Liver (tissue), 9 donors: ENCODE measurements around the gene KPNA5. TPM values are rescaled to one million over a fixed set of nuclear protein-coding genes. Genes with fewer than 3 reads are reported as not detected.

Experiments used
- DNase-seq: peaks from one replicate; pipeline ENCODE4 v3.0.0-alpha.2; 2017; ENCODE audit warnings: low spot score
- H3K27ac ChIP-seq, 2 donors: one replicate each; pipeline ENCODE4 v1.7.0; 2013; ENCODE audit warnings: inconsistent platforms in 2 of 2, low read length in 2 of 2, control low read depth in 1 of 2, low read depth in 1 of 2, mild to moderate bottlenecking in 1 of 2
- H3K27me3 ChIP-seq, 4 donors: one replicate each; pipeline versions ENCODE4 v1.6.1 to v1.7.0; 2013; ENCODE audit warnings: low read length in 3 of 4, inconsistent platforms in 1 of 4, mild to moderate bottlenecking in 1 of 4, moderate library complexity in 1 of 4; ENCODE audit not compliant: control insufficient read depth in 4 of 4, insufficient read depth in 4 of 4
- H3K36me3 ChIP-seq, 4 donors: one replicate each; pipeline versions ENCODE4 v1.6.1 to v1.7.0; 2013; ENCODE audit warnings: low read length in 3 of 4, mild to moderate bottlenecking in 3 of 4, low read depth in 1 of 4, moderate library complexity in 1 of 4; ENCODE audit not compliant: control insufficient read depth in 4 of 4, insufficient read depth in 3 of 4
- H3K4me1 ChIP-seq, 4 donors: one replicate each; pipeline versions ENCODE4 v1.6.1 to v1.7.0; 2013; ENCODE audit warnings: low read length in 3 of 4, mild to moderate bottlenecking in 3 of 4, moderate library complexity in 1 of 4; ENCODE audit not compliant: control insufficient read depth in 4 of 4, insufficient read depth in 4 of 4
- H3K4me3 ChIP-seq, 3 donors: one replicate each; pipeline versions ENCODE4 v1.6.1 to v1.7.0; 2013; ENCODE audit warnings: low read length in 3 of 3, control low read depth in 1 of 3, low read depth in 1 of 3, mild to moderate bottlenecking in 1 of 3
- H3K9ac ChIP-seq, 2 donors: one replicate each; pipeline ENCODE4 v1.7.0; 2013; ENCODE audit warnings: low read length in 2 of 2, mild to moderate bottlenecking in 2 of 2, moderate library complexity in 2 of 2, control low read depth in 1 of 2, low read depth in 1 of 2
- H3K9me3 ChIP-seq, 4 donors: one replicate each; pipeline versions ENCODE4 v1.6.1 to v1.7.0; 2013; ENCODE audit warnings: low read length in 3 of 4; ENCODE audit not compliant: control insufficient read depth in 4 of 4
- ATF3 ChIP-seq: IDR thresholded peaks from 2 replicates; pipeline ENCODE4 v1.6.1; 2016; ENCODE audit warnings: antibody characterized with exemption
- EGR1 ChIP-seq, 2 donors: IDR thresholded peaks; 2 replicates each; pipeline ENCODE4 v1.6.1; 2016 to 2018; ENCODE audit warnings: antibody characterized with exemption in 2 of 2, low read depth in 2 of 2
- FOXA1 ChIP-seq: IDR thresholded peaks from 2 replicates; pipeline ENCODE4 v1.6.1; 2016; ENCODE audit warnings: antibody characterized with exemption
- FOXA2 ChIP-seq: IDR thresholded peaks from 2 replicates; pipeline ENCODE4 v1.6.1; 2016; ENCODE audit warnings: antibody characterized with exemption
- GABPA ChIP-seq, 2 donors: IDR thresholded peaks in 1 of 2; conservative IDR thresholded peaks in 1 of 2; 2 replicates each; pipeline ENCODE4 v1.6.1; 2016; ENCODE audit warnings: antibody characterized with exemption in 2 of 2, mild to moderate bottlenecking in 1 of 2, moderate library complexity in 1 of 2
- HNF4A ChIP-seq, 2 donors: conservative IDR thresholded peaks; 2 replicates each; pipeline ENCODE4 v1.6.1; 2016; ENCODE audit warnings: antibody characterized with exemption in 2 of 2, mild to moderate bottlenecking in 2 of 2
- HNF4G ChIP-seq: IDR thresholded peaks from 2 replicates; pipeline ENCODE4 v1.6.1; 2016; ENCODE audit warnings: antibody characterized with exemption
- JUND ChIP-seq, 2 donors: IDR thresholded peaks; 2 replicates each; pipeline ENCODE4 v1.6.1; 2016; ENCODE audit warnings: antibody characterized with exemption in 2 of 2
- MAX ChIP-seq: IDR thresholded peaks from 2 replicates; pipeline ENCODE4 v1.6.1; 2016; ENCODE audit warnings: antibody characterized with exemption
- NR2F2 ChIP-seq: IDR thresholded peaks from 2 replicates; pipeline ENCODE4 v1.6.1; 2016; ENCODE audit warnings: antibody characterized with exemption
- RAD21 ChIP-seq, 2 donors: IDR thresholded peaks; 2 replicates each; pipeline ENCODE4 v1.6.1; 2016; ENCODE audit warnings: antibody characterized with exemption in 2 of 2, mild to moderate bottlenecking in 2 of 2
- RXRA ChIP-seq, 2 donors: IDR thresholded peaks; 2 replicates each; pipeline ENCODE4 v1.6.1; 2017 to 2018; ENCODE audit warnings: antibody characterized with exemption in 2 of 2, mild to moderate bottlenecking in 1 of 2
- SP1 ChIP-seq: IDR thresholded peaks from 2 replicates; pipeline ENCODE4 v1.6.1; 2018; ENCODE audit warnings: antibody characterized with exemption, mild to moderate bottlenecking
- TAF1 ChIP-seq: conservative IDR thresholded peaks from 2 replicates; pipeline ENCODE4 v1.6.1; 2016; ENCODE audit warnings: antibody characterized with exemption, mild to moderate bottlenecking
- YY1 ChIP-seq: IDR thresholded peaks from 2 replicates; pipeline ENCODE4 v1.6.1; 2016; ENCODE audit warnings: antibody characterized with exemption, mild to moderate bottlenecking
- WGBS: extraction: QIAGEN DNeasy Blood & Tissue Kit; methylation state at CpG from one replicate; pipeline ENCODE4 v1.1.7; 2013; 5-methylcytosine and 5-hydroxymethylcytosine counted together
- polyA plus RNA-seq, 2 donors: library from polyadenylated mRNA; stranded (reverse) in 1 of 2; unstranded in 1 of 2; fragments of 200-250 nt in 1 of 2; fragments of >200 nt in 1 of 2; fragmentation: Nextera tagmentation in 1 of 2; extraction: Ambion mirVana in 1 of 2; gene quantifications; one replicate each; pipeline versions ENCODE4 v1.2.1 to v1.2.3, GENCODE V29; 2013 to 2015
- total RNA-seq, 2 donors: library from RNA; depleted of rRNA; stranded (reverse); fragments of >200 nt; gene quantifications; one replicate each; pipeline ENCODE4 v1.2.3, GENCODE V29; 2014
- TF ChIP-seq, protein P1 (sequence below): IDR thresholded peaks from 2 replicates; pipeline ENCODE4 v1.6.1; 2016; ENCODE audit warnings: antibody characterized with exemption
- TF ChIP-seq, protein P2 (sequence below): fragments of 150-350 bp; IDR thresholded peaks from 2 replicates; pipeline ENCODE4 v1.5.1; 2017; ENCODE audit warnings: improper control_type of control experiment, low read depth, low read length; ENCODE audit not compliant: missing input control
- TF ChIP-seq, protein P3 (sequence below): IDR thresholded peaks from 2 replicates; pipeline ENCODE4 v1.6.1; 2016; ENCODE audit warnings: antibody characterized with exemption, mild to moderate bottlenecking
- donor health status: healthy.
- donor health status: healthy.
- donor health status: healthy.
- donor health status: healthy.
- donor health status: healthy.

The KPNA5 gene
- total and polyA plus RNA-seq, 4 donors, result 0.63 to 3.6 (median 2.3) TPM

DNA sequence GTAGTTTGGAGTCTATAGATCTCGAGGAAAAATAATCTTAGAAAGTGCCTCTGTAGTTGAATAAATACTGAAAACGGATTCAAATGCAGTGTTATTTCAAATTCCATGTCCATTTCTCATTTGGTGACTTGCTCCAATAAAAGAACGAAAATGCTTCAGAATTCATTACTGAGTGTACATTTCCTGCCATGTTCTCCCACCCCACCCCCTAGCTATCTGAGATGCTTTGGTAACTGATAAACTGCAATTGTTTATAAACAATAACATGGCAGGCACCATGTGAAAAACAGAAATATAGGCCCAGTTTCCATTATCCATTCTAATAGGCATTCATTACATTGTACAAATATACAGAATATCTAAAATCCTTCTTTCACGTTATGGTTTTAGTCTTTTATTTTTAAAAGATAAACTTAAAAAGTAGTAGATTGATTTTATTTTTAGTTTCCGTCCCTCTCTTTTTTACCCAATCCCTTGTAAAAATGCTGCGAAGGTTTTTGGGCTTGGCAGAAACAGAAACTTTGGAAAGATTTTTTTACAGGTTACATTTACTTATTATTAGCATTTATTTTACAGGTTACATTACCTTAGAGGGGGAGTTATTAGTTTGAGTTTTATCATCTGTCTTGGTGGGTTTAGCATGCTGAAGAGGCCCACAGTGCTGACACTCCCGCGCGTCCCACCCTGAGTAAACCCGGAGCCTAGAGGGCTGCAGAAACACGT lies 83.1 kb downstream of the KPNA5 start:
- Histone ChIP-seq H3K9ac (no peak overlapping the region), H3K27ac (no peak overlapping the region), H3K27me3 (peaks cover 0 to 12% (median 3%) of the 10 kb centered on the region in 4 donors), H3K4me3 (peak overlapping the region in 1 of 3 donors; percentile 48), H3K9me3 (no peaks in the 10 kb centered on the region), H3K4me1 (peaks cover 3 to 13% (median 10%) of the 10 kb centered on the region in 4 donors), H3K36me3 (no peaks in the 10 kb centered on the region)
- DNase-seq, result no peak
- TF ChIP-seq, protein P1, sequence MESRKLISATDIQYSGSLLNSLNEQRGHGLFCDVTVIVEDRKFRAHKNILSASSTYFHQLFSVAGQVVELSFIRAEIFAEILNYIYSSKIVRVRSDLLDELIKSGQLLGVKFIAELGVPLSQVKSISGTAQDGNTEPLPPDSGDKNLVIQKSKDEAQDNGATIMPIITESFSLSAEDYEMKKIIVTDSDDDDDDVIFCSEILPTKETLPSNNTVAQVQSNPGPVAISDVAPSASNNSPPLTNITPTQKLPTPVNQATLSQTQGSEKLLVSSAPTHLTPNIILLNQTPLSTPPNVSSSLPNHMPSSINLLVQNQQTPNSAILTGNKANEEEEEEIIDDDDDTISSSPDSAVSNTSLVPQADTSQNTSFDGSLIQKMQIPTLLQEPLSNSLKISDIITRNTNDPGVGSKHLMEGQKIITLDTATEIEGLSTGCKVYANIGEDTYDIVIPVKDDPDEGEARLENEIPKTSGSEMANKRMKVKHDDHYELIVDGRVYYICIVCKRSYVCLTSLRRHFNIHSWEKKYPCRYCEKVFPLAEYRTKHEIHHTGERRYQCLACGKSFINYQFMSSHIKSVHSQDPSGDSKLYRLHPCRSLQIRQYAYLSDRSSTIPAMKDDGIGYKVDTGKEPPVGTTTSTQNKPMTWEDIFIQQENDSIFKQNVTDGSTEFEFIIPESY, result no peak
- no peak for TF ChIP-seq HNF4G
- TF ChIP-seq, protein P2, sequence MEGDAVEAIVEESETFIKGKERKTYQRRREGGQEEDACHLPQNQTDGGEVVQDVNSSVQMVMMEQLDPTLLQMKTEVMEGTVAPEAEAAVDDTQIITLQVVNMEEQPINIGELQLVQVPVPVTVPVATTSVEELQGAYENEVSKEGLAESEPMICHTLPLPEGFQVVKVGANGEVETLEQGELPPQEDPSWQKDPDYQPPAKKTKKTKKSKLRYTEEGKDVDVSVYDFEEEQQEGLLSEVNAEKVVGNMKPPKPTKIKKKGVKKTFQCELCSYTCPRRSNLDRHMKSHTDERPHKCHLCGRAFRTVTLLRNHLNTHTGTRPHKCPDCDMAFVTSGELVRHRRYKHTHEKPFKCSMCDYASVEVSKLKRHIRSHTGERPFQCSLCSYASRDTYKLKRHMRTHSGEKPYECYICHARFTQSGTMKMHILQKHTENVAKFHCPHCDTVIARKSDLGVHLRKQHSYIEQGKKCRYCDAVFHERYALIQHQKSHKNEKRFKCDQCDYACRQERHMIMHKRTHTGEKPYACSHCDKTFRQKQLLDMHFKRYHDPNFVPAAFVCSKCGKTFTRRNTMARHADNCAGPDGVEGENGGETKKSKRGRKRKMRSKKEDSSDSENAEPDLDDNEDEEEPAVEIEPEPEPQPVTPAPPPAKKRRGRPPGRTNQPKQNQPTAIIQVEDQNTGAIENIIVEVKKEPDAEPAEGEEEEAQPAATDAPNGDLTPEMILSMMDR, result no peak
- TF ChIP-seq FOXA2, result no peak
- no peak for TF ChIP-seq FOXA1
- no peak for TF ChIP-seq ATF3
- TF ChIP-seq JUND (IDR thresholded peaks at IDR 0.05), result no peak
- no peak for TF ChIP-seq MAX
- no peak for TF ChIP-seq HNF4A (conservative IDR thresholded peaks at IDR 0.05)
- no peak for TF ChIP-seq NR2F2
- TF ChIP-seq, protein P3, sequence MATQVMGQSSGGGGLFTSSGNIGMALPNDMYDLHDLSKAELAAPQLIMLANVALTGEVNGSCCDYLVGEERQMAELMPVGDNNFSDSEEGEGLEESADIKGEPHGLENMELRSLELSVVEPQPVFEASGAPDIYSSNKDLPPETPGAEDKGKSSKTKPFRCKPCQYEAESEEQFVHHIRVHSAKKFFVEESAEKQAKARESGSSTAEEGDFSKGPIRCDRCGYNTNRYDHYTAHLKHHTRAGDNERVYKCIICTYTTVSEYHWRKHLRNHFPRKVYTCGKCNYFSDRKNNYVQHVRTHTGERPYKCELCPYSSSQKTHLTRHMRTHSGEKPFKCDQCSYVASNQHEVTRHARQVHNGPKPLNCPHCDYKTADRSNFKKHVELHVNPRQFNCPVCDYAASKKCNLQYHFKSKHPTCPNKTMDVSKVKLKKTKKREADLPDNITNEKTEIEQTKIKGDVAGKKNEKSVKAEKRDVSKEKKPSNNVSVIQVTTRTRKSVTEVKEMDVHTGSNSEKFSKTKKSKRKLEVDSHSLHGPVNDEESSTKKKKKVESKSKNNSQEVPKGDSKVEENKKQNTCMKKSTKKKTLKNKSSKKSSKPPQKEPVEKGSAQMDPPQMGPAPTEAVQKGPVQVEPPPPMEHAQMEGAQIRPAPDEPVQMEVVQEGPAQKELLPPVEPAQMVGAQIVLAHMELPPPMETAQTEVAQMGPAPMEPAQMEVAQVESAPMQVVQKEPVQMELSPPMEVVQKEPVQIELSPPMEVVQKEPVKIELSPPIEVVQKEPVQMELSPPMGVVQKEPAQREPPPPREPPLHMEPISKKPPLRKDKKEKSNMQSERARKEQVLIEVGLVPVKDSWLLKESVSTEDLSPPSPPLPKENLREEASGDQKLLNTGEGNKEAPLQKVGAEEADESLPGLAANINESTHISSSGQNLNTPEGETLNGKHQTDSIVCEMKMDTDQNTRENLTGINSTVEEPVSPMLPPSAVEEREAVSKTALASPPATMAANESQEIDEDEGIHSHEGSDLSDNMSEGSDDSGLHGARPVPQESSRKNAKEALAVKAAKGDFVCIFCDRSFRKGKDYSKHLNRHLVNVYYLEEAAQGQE, result no peak
- no peak for TF ChIP-seq YY1
- TF ChIP-seq TAF1, result no peak
- TF ChIP-seq SP1, result no peak
- TF ChIP-seq EGR1 (IDR thresholded peaks at IDR 0.05; ENCODE audit: low read depth in 2 of 2), result no peak
- TF ChIP-seq GABPA (IDR thresholded peaks at IDR 0.05 in 1 of 2, conservative IDR thresholded peaks at IDR 0.05 in 1 of 2), result no peak
- TF ChIP-seq RAD21 (IDR thresholded peaks at IDR 0.05), result no peak
- TF ChIP-seq RXRA (IDR thresholded peaks at IDR 0.05), result no peak
- whole genome bisulfite sequencing, result 75% methylated on average over 11 of the region's 11 CpGs
